SK-N-SH (cell line): ENCODE data around the gene PORCN. TPM values are rescaled to one million over a fixed set of nuclear protein-coding genes. Genes with fewer than 3 reads are reported as not detected.

Experiments used
- CTCF ChIA-PET: fragments of 300-600, 350-600 bp; formaldehyde crosslinking; extraction: SDS; loops from one replicate; lab custom pipeline; 2021; lab: Yijun Ruan, JAX
- POLR2A ChIA-PET: fragments of 350-600 bp; sonication (Branson Sonifier 250); formaldehyde crosslinking; extraction: SDS; loops from one replicate; lab custom pipeline; 2020; ENCODE audit warnings: antibody characterized with exemption, inconsistent platforms; lab: Yijun Ruan, JAX
- DNase-seq: peaks from one replicate; pipeline ENCODE4 v3.0.0; 2012
- H2AFZ ChIP-seq: fragments of 200-600 bp; sonication (generic); 2 replicates; pipeline ENCODE4 v1.8.1; 2016; ENCODE audit warnings: antibody characterized with exemption, mild to moderate bottlenecking, low read depth
- H3F3A ChIP-seq: fragments of 200-600 bp; sonication (generic); replicated peaks from 2 replicates; pipeline ENCODE3; 2016; ENCODE audit warnings: antibody characterized with exemption, mild to moderate bottlenecking; ENCODE audit not compliant: insufficient read depth
- H3K27ac ChIP-seq, 2 experiments: fragments of 200-500 bp in 1 of 2; fragments of 200-600 bp in 1 of 2; sonication (Bioruptor generic) in 1 of 2; sonication (generic), shearing (Covaris generic) in 1 of 2; 2 replicates each; pipeline versions ENCODE4 v1.5.1 to v1.6.1; 2014 to 2016; ENCODE audit warnings: low read depth in 2 of 2, inconsistent platforms in 1 of 2, low read length in 1 of 2, mild to moderate bottlenecking in 1 of 2, mixed read lengths in 1 of 2
- H3K27me3 ChIP-seq: fragments of 200-600 bp; sonication (generic), shearing (Covaris generic); 2 replicates; pipeline ENCODE4 v1.6.1; 2016; ENCODE audit warnings: mixed run types; ENCODE audit not compliant: insufficient read depth
- H3K36me3 ChIP-seq, 2 experiments: fragments of 200-500 bp in 1 of 2; fragments of 200-600 bp in 1 of 2; sonication (Bioruptor generic) in 1 of 2; sonication (generic) in 1 of 2; replicated peaks in 1 of 2; 2 replicates each; pipeline versions ENCODE3 to v1.5.1; 2014 to 2016; ENCODE audit warnings: low read length in 1 of 2, mild to moderate bottlenecking in 1 of 2; ENCODE audit not compliant: insufficient read depth in 2 of 2, control insufficient read depth in 1 of 2
- H3K4me1 ChIP-seq, 2 experiments: fragments of 200-500 bp in 1 of 2; fragments of 200-600 bp in 1 of 2; sonication (Bioruptor generic) in 1 of 2; sonication (generic), shearing (Covaris generic) in 1 of 2; 2 replicates each; pipeline versions ENCODE4 v1.5.1 to v1.6.1; 2014 to 2016; ENCODE audit warnings: low read depth in 1 of 2, low read length in 1 of 2, mixed run types in 1 of 2; ENCODE audit not compliant: insufficient read depth in 2 of 2, control insufficient read depth in 1 of 2
- H3K4me2 ChIP-seq: fragments of 200-600 bp; sonication (generic), shearing (Covaris generic); 2 replicates; pipeline ENCODE4 v1.6.1; 2017; ENCODE audit warnings: mixed run types
- H3K4me3 ChIP-seq, 2 experiments: fragments of 200-500 bp in 1 of 2; fragments of 200-600 bp in 1 of 2; sonication (Bioruptor generic) in 1 of 2; sonication (generic), shearing (Covaris generic) in 1 of 2; 2 replicates each; pipeline versions ENCODE4 v1.5.1 to v1.8.1; 2014 to 2016; ENCODE audit warnings: low read depth in 2 of 2, inconsistent platforms in 1 of 2, low read length in 1 of 2, mild to moderate bottlenecking in 1 of 2, mixed read lengths in 1 of 2, moderate library complexity in 1 of 2
- H3K79me2 ChIP-seq: fragments of 200-600 bp; sonication (generic); 2 replicates; pipeline ENCODE4 v1.8.1; 2017; ENCODE audit warnings: mild to moderate bottlenecking; ENCODE audit not compliant: insufficient read depth
- H3K9ac ChIP-seq: fragments of 200-600 bp; sonication (generic); 2 replicates; pipeline ENCODE4 v1.6.1; 2017; ENCODE audit warnings: mixed run types
- H3K9me2 ChIP-seq: fragments of 200-600 bp; sonication (generic); 2 replicates; pipeline ENCODE4 v1.6.1; 2017; ENCODE audit warnings: mixed run types
- H3K9me3 ChIP-seq: fragments of 200-600 bp; sonication (generic); 2 replicates; pipeline ENCODE4 v1.6.1; 2017; ENCODE audit warnings: mixed run types, mild to moderate bottlenecking, moderate library complexity
- H4K20me1 ChIP-seq: fragments of 200-600 bp; sonication (generic); 2 replicates; pipeline ENCODE4 v1.6.1; 2017; ENCODE audit warnings: mild to moderate bottlenecking, mixed run types; ENCODE audit not compliant: insufficient read depth
- ELF1 ChIP-seq: IDR thresholded peaks from 2 replicates; pipeline ENCODE4 v1.4.0; 2012
- EP300 ChIP-seq, 2 experiments: IDR thresholded peaks; 2 replicates each; pipeline versions ENCODE4 v1.4.0 to v1.6.1; 2012; ENCODE audit warnings: borderline replicate concordance in 1 of 2, low read depth in 1 of 2, low read length in 1 of 2
- FOXJ3 ChIP-seq: sonication (generic); formaldehyde crosslinking; IDR thresholded peaks from 2 replicates; pipeline ENCODE4 v1.5.1; 2020; ENCODE audit warnings: mild to moderate bottlenecking, missing genetic modification reagents
- GABPA ChIP-seq: IDR thresholded peaks from 2 replicates; pipeline ENCODE4 v1.4.0; 2012; ENCODE audit warnings: low read depth, mild to moderate bottlenecking
- GATA2 ChIP-seq: sonication (generic); formaldehyde crosslinking; IDR thresholded peaks from 2 replicates; pipeline ENCODE4 v1.5.0; 2020; ENCODE audit warnings: mild to moderate bottlenecking, missing genetic modification reagents
- IRF3 ChIP-seq: fragments of 150-350 bp; IDR thresholded peaks from 2 replicates; pipeline ENCODE4 v1.6.1; 2016; ENCODE audit warnings: mild to moderate bottlenecking, low read depth, low read length
- NFIC ChIP-seq: IDR thresholded peaks from 2 replicates; pipeline ENCODE4 v1.4.0; 2012; ENCODE audit warnings: borderline replicate concordance
- NRF1 ChIP-seq: IDR thresholded peaks from 2 replicates; pipeline ENCODE4 v1.6.1; 2012; ENCODE audit warnings: low read depth, mild to moderate bottlenecking, low read length
- RAD21 ChIP-seq: IDR thresholded peaks from 2 replicates; pipeline ENCODE4 v1.6.1; 2012; ENCODE audit warnings: mild to moderate bottlenecking, low read length
- RCOR1 ChIP-seq: fragments of 150-350 bp; IDR thresholded peaks from 2 replicates; pipeline ENCODE4 v1.6.1; 2017; ENCODE audit warnings: antibody characterized with exemption, low read length
- RFX5 ChIP-seq: IDR thresholded peaks from 2 replicates; pipeline ENCODE4 v1.6.1; 2012; ENCODE audit warnings: mild to moderate bottlenecking, improper control_type of control experiment, low read length
- RXRA ChIP-seq: IDR thresholded peaks from 2 replicates; pipeline ENCODE4 v1.4.0; 2012; ENCODE audit warnings: low read depth, mild to moderate bottlenecking, borderline replicate concordance
- SIN3A ChIP-seq: IDR thresholded peaks from 2 replicates; pipeline ENCODE4 v1.6.1; 2012; ENCODE audit warnings: low read depth, mild to moderate bottlenecking, low read length, moderate library complexity, borderline replicate concordance
- SMC3 ChIP-seq: IDR thresholded peaks from 2 replicates; pipeline ENCODE4 v1.6.1; 2012; ENCODE audit warnings: low read depth, low read length, improper control_type of control experiment
- TAF1 ChIP-seq: IDR thresholded peaks from 2 replicates; pipeline ENCODE4 v1.6.1; 2012; ENCODE audit warnings: low read depth, mild to moderate bottlenecking, low read length, moderate library complexity, borderline replicate concordance
- TCF12 ChIP-seq: IDR thresholded peaks from 2 replicates; pipeline ENCODE4 v1.4.0; 2012
- TEAD4 ChIP-seq: IDR thresholded peaks from 2 replicates; pipeline ENCODE4 v1.4.0; 2012; ENCODE audit warnings: mild to moderate bottlenecking, borderline replicate concordance; ENCODE audit not compliant: insufficient read depth
- USF1 ChIP-seq: IDR thresholded peaks from 2 replicates; pipeline ENCODE4 v1.4.0; 2012; ENCODE audit warnings: low read depth, borderline replicate concordance
- YY1 ChIP-seq: IDR thresholded peaks from 2 replicates; pipeline ENCODE4 v1.4.0; 2012; ENCODE audit warnings: low read depth, mild to moderate bottlenecking
- WGBS: methylation state at CpG from one replicate; pipeline ENCODE4 v1.1.6; 2017; ENCODE audit warnings: low lambda C conversion rate; 5-methylcytosine and 5-hydroxymethylcytosine counted together
- polyA plus RNA-seq, 3 experiments: library from polyadenylated mRNA; depleted of rRNA; stranded (reverse); fragments of >200 nt; gene quantifications; 2 replicates each; pipeline ENCODE4 v1.2.3, GENCODE V29; 2012

The PORCN gene
- polyA plus RNA-seq, 1 of the 3 experiments (the other 2 are of a cell fraction) = 11.0 TPM

GRCh38 chrX:48459483-48459882, 49.3 kb upstream of the PORCN start (continued):
- TF ChIP-seq RFX5 = no peak
- TF ChIP-seq USF1 = no peak
- TF ChIP-seq TEAD4 = no peak
- TF ChIP-seq RCOR1 = no peak

GRCh38 chrX:48460031-48460430, 48.8 kb upstream of the PORCN start:
- Histone ChIP-seq H2AFZ (no peak overlapping the region), H3K79me2 (no peaks in the 10 kb centered on the region), H3K36me3 (no peaks in the 10 kb centered on the region)
- TF ChIP-seq IRF3 = no peak
- TF ChIP-seq FOXJ3 (CRISPR knock-in tag) = no peak
- no peak for TF ChIP-seq GATA2
- no peak for TF ChIP-seq TAF1
- TF ChIP-seq GABPA = no peak
- no peak for TF ChIP-seq SMC3
- TF ChIP-seq EP300 (IDR thresholded peaks at IDR 0.05; ENCODE audit: borderline replicate concordance in 1 of 2, low read depth in 1 of 2, low read length in 1 of 2) = no peak
- no peak for TF ChIP-seq NFIC
- TF ChIP-seq ELF1 = no peak
- no peak for TF ChIP-seq USF1
- no peak for TF ChIP-seq RXRA
- TF ChIP-seq TCF12 = no peak
- TF ChIP-seq RAD21 = no peak
- TF ChIP-seq NRF1 = no peak
- no peak for TF ChIP-seq YY1
- TF ChIP-seq SIN3A = no peak
- TF ChIP-seq, all 33 proteins: peak for 0
- no peaks in the 10 kb centered on the region; the same call in 1 of the 2 replicates for H3K27me3 ChIP-seq
- 33% methylated on average over 3 of the region's 3 CpGs for WGBS
- no peak overlapping the region for H3K4me3 ChIP-seq
- H3F3A ChIP-seq = no peaks in the 10 kb centered on the region
- H3K4me2 ChIP-seq = no peak overlapping the region
- DNase-seq = no peak
- CTCF ChIA-PET = no interaction called here
- POLR2A ChIA-PET = no interaction called here
- peaks cover 0 to 1% of the 10 kb centered on the region in 2 experiments; a peak in 1 of 4 replicates for H3K4me1 ChIP-seq
- H3K9me2 ChIP-seq = no peaks in the 10 kb centered on the region
- no peak overlapping the region for H3K27ac ChIP-seq
- H3K9ac ChIP-seq = no peak overlapping the region
- H4K20me1 ChIP-seq = no peaks in the 10 kb centered on the region
- H3K9me3 ChIP-seq = no peaks in the 10 kb centered on the region
